OCI-LY7 (cell line): ENCODE results near the gene APPL1. TPM values are rescaled to one million over a fixed set of nuclear protein-coding genes. Genes with fewer than 3 reads are reported as not detected.

Experiments
- BruUV-seq: library from RNA; stranded (reverse); fragments of 400-500 nt; replicated peaks from 2 replicates; lab custom pipeline; 2021; lab: Mats Ljungman, UMichigan
- CTCF ChIA-PET: fragments of 300-600 bp; sonication (Branson Sonifier 250); formaldehyde crosslinking; loops from one replicate; lab custom pipeline; 2022; ENCODE audit warnings: antibody characterized with exemption; ENCODE audit not compliant: unreplicated experiment; lab: Charles Lee
- POLR2A ChIA-PET: fragments of 300-600 bp; sonication (Branson Sonifier 250); formaldehyde crosslinking; loops from one replicate; lab custom pipeline; 2022; ENCODE audit warnings: antibody characterized with exemption; lab: Charles Lee
- DNase-seq: peaks from one replicate; pipeline ENCODE4 v3.0.0-alpha.2; 2015; ENCODE audit warnings: low spot score
- H2AFZ ChIP-seq: fragments of 200-600 bp; sonication (generic), shearing (Covaris generic); 2 replicates; pipeline ENCODE4 v1.6.1; 2014; ENCODE audit warnings: mild to moderate bottlenecking, antibody characterized with exemption, low read length, moderate library complexity
- H3K27ac ChIP-seq: fragments of 200-600 bp; sonication (generic); 2 replicates; pipeline ENCODE4 v1.5.1; 2014; ENCODE audit warnings: mixed run types, low read depth, mild to moderate bottlenecking, moderate library complexity, low read length, inconsistent platforms; ENCODE audit not compliant: poor library complexity, severe bottlenecking
- H3K36me3 ChIP-seq: fragments of 200-600 bp; sonication (generic); 2 replicates; pipeline ENCODE4 v1.6.1; 2014; ENCODE audit warnings: mild to moderate bottlenecking, antibody characterized with exemption, low read length, moderate library complexity, mixed read lengths; ENCODE audit not compliant: insufficient read depth
- H3K4me1 ChIP-seq: fragments of 200-600 bp; sonication (generic); 2 replicates; pipeline ENCODE4 v1.5.1; 2014; ENCODE audit warnings: mild to moderate bottlenecking, low read length; ENCODE audit not compliant: insufficient read depth, poor library complexity, severe bottlenecking
- H3K4me2 ChIP-seq: fragments of 200-600 bp; sonication (generic); 2 replicates; pipeline ENCODE4 v1.6.1; 2014; ENCODE audit warnings: mild to moderate bottlenecking, low read length
- H3K4me3 ChIP-seq: fragments of 200-600 bp; sonication (generic); 2 replicates; pipeline ENCODE4 v1.5.1; 2014; ENCODE audit warnings: mild to moderate bottlenecking, low read depth, low read length; ENCODE audit not compliant: poor library complexity, severe bottlenecking
- H3K79me2 ChIP-seq: fragments of 200-600 bp; sonication (generic); 2 replicates; pipeline ENCODE4 v1.6.1; 2016; ENCODE audit warnings: low read depth, mild to moderate bottlenecking, low read length, moderate library complexity, mixed read lengths; ENCODE audit not compliant: insufficient read depth
- H3K9me2 ChIP-seq: fragments of 200-600 bp; sonication (generic); 2 replicates; pipeline ENCODE4 v1.6.1; 2016; ENCODE audit warnings: mild to moderate bottlenecking, low read length, mixed read lengths; ENCODE audit not compliant: insufficient read depth
- H3K9me3 ChIP-seq: fragments of 200-600 bp; sonication (generic); 2 replicates; pipeline ENCODE4 v1.6.1; 2014; ENCODE audit warnings: mild to moderate bottlenecking, mixed run types, low read length, mixed read lengths
- H4K20me1 ChIP-seq: fragments of 200-600 bp; sonication (generic); 2 replicates; pipeline ENCODE4 v1.6.1; 2014; ENCODE audit warnings: mild to moderate bottlenecking, antibody characterized with exemption, low read length, moderate library complexity, mixed read lengths; ENCODE audit not compliant: insufficient read depth
- EZH2phosphoT487 ChIP-seq: fragments of 200-600 bp; sonication (generic); IDR thresholded peaks from 2 replicates; pipeline ENCODE4 v1.6.1; 2018; ENCODE audit warnings: low read depth, borderline replicate concordance, mild to moderate bottlenecking, mixed run types, antibody characterized with exemption, low read length, moderate library complexity, mixed read lengths
- intact Hi-C: fragments of 100-400 bp; cut with micrococcal nuclease; formaldehyde crosslinking; loops from one replicate; pipeline ENCODE4 v1.10.0; 2022; ENCODE audit not compliant: unreplicated experiment
- total RNA-seq, 2 experiments: library from RNA; depleted of rRNA in 1 of 2; stranded (reverse); fragments of >200 nt in 1 of 2; shearing (Covaris generic) in 1 of 2; gene quantifications; 2 replicates each; pipeline ENCODE4 v1.2.3, GENCODE V29; 2014 to 2022
- TF ChIP-seq, protein P1 (sequence below): fragments of 200-600 bp; sonication (generic); conservative IDR thresholded peaks from 2 replicates; pipeline ENCODE4 v1.5.1; 2014; ENCODE audit warnings: mild to moderate bottlenecking, antibody characterized with exemption, low read length, moderate library complexity, mixed read lengths

The APPL1 gene
- total RNA-seq, 2 experiments from 2014 or later = 45.9 to 54.5 TPM

DNA sequence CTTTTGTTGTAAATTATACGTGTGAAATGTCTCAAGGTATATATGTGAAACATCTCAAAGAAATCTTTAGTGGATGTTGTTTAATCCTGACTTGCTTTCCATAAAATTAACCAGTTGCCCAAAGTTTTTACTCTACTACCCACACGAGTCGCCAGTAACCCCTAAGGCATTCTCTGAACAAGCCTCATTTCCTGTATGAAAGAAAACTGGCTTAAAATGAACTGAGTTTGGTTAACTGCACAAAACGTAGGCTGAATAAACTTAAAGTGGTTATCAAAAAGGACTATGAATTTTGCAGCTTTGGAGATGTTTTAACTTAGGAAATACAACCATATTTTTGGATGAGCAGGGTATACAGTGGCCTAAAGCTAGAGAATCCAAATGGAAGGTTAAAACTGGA is 2.7 kb upstream of the APPL1 start:
- Histone ChIP-seq H3K9me3 (no peaks in the 10 kb centered on the region), H4K20me1 (no peaks in the 10 kb centered on the region), H3K79me2 (peaks cover 19% of the 10 kb centered on the region), H3K36me3 (no peaks in the 10 kb centered on the region), H2AFZ (peak overlapping the region; percentile 54; the same call in 1 of the 2 replicates), H3K4me1 (peaks cover 33% of the 10 kb centered on the region), H3K4me2 (peak overlapping the region; percentile 26), H3K27ac (no peak overlapping the region), H3K4me3 (no peak overlapping the region), H3K9me2 (no peaks in the 10 kb centered on the region)
- CTCF ChIA-PET = no interaction called here
- POLR2A ChIA-PET = no interaction called here
- TF ChIP-seq, protein P1, sequence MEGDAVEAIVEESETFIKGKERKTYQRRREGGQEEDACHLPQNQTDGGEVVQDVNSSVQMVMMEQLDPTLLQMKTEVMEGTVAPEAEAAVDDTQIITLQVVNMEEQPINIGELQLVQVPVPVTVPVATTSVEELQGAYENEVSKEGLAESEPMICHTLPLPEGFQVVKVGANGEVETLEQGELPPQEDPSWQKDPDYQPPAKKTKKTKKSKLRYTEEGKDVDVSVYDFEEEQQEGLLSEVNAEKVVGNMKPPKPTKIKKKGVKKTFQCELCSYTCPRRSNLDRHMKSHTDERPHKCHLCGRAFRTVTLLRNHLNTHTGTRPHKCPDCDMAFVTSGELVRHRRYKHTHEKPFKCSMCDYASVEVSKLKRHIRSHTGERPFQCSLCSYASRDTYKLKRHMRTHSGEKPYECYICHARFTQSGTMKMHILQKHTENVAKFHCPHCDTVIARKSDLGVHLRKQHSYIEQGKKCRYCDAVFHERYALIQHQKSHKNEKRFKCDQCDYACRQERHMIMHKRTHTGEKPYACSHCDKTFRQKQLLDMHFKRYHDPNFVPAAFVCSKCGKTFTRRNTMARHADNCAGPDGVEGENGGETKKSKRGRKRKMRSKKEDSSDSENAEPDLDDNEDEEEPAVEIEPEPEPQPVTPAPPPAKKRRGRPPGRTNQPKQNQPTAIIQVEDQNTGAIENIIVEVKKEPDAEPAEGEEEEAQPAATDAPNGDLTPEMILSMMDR = no peak
- TF ChIP-seq EZH2phosphoT487 = no peak
- no TSS peak for BruUV-seq
- intact Hi-C loops = loop anchor here (10.0 kb wide), 1 partner anchor 210 kb away; no protein-coding TSS in a partner anchor
- DNase-seq = peak; percentile 16

DNA sequence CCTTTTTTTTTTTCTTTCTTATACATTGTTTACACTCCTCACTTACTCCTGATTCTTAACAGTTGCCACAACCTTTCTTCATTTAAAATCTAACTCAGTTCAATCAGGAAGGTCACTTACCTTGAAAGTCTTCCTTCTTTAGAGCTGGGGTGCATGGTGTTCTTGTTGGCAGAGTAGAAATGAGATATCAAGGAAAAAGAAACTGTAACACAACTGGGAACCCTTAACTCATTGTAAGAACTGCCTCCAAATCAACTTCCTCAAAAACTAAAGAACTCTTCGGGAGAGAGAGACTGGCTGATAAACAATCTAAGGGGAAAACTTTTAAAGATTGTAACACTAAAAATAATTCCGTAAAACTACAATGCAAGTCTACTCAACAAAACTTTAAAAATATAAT is 1.4 kb upstream of the APPL1 start:
- Histone ChIP-seq H2AFZ (no peak overlapping the region), H4K20me1 (no peaks in the 10 kb centered on the region), H3K4me2 (no peak overlapping the region; the same call in 1 of the 2 replicates), H3K4me3 (no peak overlapping the region), H3K27ac (no peak overlapping the region), H3K79me2 (peaks cover 29% of the 10 kb centered on the region), H3K9me2 (no peaks in the 10 kb centered on the region), H3K4me1 (peaks cover 36% of the 10 kb centered on the region), H3K36me3 (no peaks in the 10 kb centered on the region), H3K9me3 (no peaks in the 10 kb centered on the region)
- ChIA-PET CTCF (no interaction called here), POLR2A (interaction anchor here (0.9 to 3.0 kb wide), 2 partner anchors 11 to 284 kb away, joined by 3 to 12 read pairs; no protein-coding TSS in a partner anchor)
- DNase-seq = no peak
- intact Hi-C loops = loop anchor here (10.0 kb wide), 1 partner anchor 211 kb away; no protein-coding TSS in a partner anchor
- TF ChIP-seq EZH2phosphoT487 = no peak
- TF ChIP-seq, protein P1 = no peak
- BruUV-seq = no TSS peak
